Measurements from ENCODE around the gene PKD1L1.
"Not testable (repeated sequence)": the region's sequence is repeated elsewhere in the genome, so short reads cannot be mapped to it uniquely, and the experiment has no call there.

Gene PKD1L1

DNA sequence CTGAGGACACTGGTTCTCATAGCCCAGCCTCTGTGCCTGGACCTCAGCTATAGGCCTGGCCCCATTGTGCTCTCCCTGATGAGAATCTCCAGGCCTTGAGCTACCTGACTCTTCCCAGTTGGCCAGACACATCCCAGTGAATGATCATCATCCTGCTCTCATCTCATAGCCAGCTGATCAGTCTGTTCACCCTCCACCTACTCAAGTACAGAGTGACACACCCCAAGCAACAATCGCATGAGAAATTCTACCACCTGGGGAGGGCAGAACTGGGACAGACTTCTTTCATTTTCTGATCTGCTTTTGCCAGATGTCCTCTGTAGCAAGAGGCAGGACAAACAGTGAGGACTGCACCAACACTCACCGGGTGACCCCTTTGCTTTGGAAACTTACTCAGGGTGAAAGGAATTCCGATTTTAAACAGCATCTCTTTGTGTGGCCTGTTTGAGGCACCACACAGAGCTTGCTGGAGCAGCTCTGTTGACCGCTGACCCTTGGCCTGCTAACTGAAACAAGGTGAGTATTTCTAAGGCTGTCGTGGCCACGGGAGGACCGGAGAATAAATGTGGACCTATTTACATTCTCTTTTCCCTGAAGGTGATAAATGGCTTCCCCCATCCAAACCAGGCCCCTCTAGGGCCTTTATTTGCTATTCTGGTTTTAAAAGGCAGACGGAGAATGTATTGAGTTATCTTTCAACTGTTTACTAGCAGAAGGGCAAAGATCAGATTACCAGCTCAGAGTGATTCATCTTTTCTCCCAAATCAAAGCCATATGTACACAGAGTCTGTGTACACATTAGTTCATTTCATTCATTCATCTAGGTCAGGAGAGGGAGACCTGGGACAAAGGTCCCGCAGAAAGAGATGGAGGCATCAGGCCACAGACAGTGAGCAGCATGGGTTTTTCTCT, 184.9 kb downstream of the PKD1L1 start:
- H3K27ac ChIP-seq (ENCODE audit: low read depth, low read length): no peak overlapping the region
- no peaks in the 10 kb centered on the region for H3K9me3 ChIP-seq (ENCODE audit: low read length)
- H3K27me3 ChIP-seq (ENCODE audit: control insufficient read depth in 1 of 2, insufficient read depth in 2 of 2, low read length in 2 of 2): no peaks in the 10 kb centered on the region
- H3K4me3 ChIP-seq (ENCODE audit: low read depth in 1 of 2, low read length in 2 of 2): no peak overlapping the region
- H3K9ac ChIP-seq (ENCODE audit: low read length): no peak overlapping the region
- H3K36me3 ChIP-seq (ENCODE audit: insufficient read depth, low read length): no peaks in the 10 kb centered on the region
- peaks cover 16% of the 10 kb centered on the region for H3K4me1 ChIP-seq (ENCODE audit: insufficient read depth, low read length)

DNA sequence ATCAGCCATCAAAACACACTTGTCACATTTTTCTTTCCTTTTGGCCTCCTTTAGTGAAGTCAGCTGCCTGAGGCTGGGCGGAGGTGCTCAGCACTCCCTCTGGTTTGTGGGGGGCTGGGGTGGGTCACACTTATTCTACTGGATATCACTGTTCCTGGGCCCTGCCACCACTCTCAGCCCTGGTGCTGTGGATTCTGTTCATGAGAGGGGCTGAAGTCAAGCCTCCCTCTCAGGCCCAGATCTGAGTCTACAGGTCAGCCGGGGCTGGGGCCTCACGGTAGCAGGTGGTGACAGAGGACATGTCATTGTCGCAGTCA, 185.6 kb downstream of the PKD1L1 start:
- no peaks in the 10 kb centered on the region for H3K27me3 ChIP-seq (ENCODE audit: control insufficient read depth in 1 of 2, insufficient read depth in 2 of 2, low read length in 2 of 2)
- H3K27ac ChIP-seq (ENCODE audit: low read depth, low read length): no peak overlapping the region
- peaks cover 16% of the 10 kb centered on the region for H3K4me1 ChIP-seq (ENCODE audit: insufficient read depth, low read length)
- H3K9ac ChIP-seq (ENCODE audit: low read length): no peak overlapping the region
- no peak overlapping the region for H3K4me3 ChIP-seq (ENCODE audit: low read depth in 1 of 2, low read length in 2 of 2)
- H3K36me3 ChIP-seq (ENCODE audit: insufficient read depth, low read length): no peaks in the 10 kb centered on the region
- H3K9me3 ChIP-seq (ENCODE audit: low read length): no peaks in the 10 kb centered on the region

DNA sequence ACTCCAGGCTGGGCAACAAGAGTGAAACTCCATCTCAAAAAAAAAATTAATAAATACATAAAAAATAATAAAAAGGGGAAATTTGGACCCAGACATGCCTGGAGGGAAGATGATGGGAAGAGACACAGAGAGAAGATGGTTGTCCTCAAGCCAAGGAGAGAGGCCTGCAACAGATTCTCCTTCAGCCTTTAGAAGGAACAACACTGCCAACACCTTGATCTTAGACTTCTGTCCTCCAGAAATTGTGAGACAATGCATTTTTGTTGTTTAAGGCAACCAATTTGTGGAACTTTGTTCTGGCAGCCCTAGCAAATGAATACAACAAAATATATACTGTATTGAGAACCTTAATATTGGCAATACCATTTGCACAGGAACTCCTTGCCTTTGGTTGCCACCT, 186.1 kb downstream of the PKD1L1 start:
- H3K27ac ChIP-seq (ENCODE audit: low read depth, low read length): no peak overlapping the region

DNA sequence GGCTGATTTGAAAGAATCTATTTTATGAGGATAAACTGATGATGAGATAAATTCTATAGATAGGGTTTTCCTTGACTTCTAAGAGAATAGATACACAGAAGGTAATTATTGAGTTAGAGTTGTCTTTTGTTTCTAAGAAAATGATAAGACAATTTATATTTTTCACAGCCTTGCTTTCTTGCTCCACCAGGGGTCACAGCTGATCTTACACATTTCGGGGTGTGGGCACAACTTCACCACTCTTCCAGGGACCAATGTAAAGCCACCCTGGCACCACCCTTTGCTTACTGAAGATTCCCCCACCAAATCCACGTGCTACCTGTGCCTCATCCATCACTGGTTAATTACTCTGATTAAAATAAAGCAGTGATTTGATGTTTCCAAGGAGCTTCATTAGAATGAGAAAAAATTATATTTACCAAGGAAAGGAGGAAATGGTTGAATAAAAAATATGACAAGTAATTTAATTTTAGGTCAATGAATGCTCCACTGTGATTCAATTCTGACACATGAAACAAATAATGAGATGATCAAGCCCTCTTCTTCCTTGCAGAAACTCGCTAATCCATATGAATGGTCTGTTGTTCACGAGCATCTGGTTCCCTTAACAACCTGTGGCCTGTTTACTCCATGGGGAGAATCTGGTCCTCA, 189.1 kb downstream of the PKD1L1 start:
- no peaks in the 10 kb centered on the region for H3K27me3 ChIP-seq (ENCODE audit: control insufficient read depth in 1 of 2, insufficient read depth in 2 of 2, low read length in 2 of 2)
- H3K36me3 ChIP-seq (ENCODE audit: insufficient read depth, low read length): no peaks in the 10 kb centered on the region
- H3K4me3 ChIP-seq (ENCODE audit: low read depth in 1 of 2, low read length in 2 of 2): no peak overlapping the region
- no peak overlapping the region for H3K27ac ChIP-seq (ENCODE audit: low read depth, low read length)
- no peak overlapping the region for H3K9ac ChIP-seq (ENCODE audit: low read length)
- no peaks in the 10 kb centered on the region for H3K9me3 ChIP-seq (ENCODE audit: low read length)
- peaks cover 9% of the 10 kb centered on the region for H3K4me1 ChIP-seq (ENCODE audit: insufficient read depth, low read length)

More for the DNA sequence above, 186.1 kb downstream of the PKD1L1 start:
- H3K9me3 ChIP-seq (ENCODE audit: low read length): no peaks in the 10 kb centered on the region
- H3K4me1 ChIP-seq (ENCODE audit: insufficient read depth, low read length): peaks cover 16% of the 10 kb centered on the region
- H3K9ac ChIP-seq (ENCODE audit: low read length): no peak overlapping the region
- H3K36me3 ChIP-seq (ENCODE audit: insufficient read depth, low read length): no peaks in the 10 kb centered on the region
- H3K4me3 ChIP-seq (ENCODE audit: low read depth in 1 of 2, low read length in 2 of 2): no peak overlapping the region
- no peaks in the 10 kb centered on the region for H3K27me3 ChIP-seq (ENCODE audit: control insufficient read depth in 1 of 2, insufficient read depth in 2 of 2, low read length in 2 of 2)

DNA sequence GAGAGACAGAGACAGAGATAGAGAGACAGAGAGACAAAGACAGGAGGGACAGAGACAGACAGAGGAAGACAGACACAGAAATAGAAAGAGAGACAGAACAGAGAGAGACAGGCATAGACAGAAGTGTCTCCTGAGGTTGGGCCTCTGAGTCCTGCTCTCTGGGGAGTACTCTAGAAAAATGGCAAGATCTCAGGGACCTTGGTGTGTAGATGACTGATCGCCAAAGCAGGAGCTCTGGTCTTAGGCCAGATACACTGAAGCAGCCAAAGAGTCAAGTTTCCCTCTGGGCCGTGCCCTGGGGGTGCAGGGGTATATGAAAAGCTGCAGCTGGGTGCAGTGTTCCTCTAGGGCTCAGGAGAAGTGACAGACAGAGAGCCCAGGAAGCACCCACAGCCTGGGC, 189.7 kb downstream of the PKD1L1 start:
- Histone ChIP-seq H3K36me3 (ENCODE audit: insufficient read depth, low read length) (no peaks in the 10 kb centered on the region), H3K9ac (ENCODE audit: low read length) (no peak overlapping the region), H3K27ac (ENCODE audit: low read depth, low read length) (no peak overlapping the region), H3K27me3 (ENCODE audit: control insufficient read depth in 1 of 2, insufficient read depth in 2 of 2, low read length in 2 of 2) (no peaks in the 10 kb centered on the region), H3K9me3 (ENCODE audit: low read length) (no peaks in the 10 kb centered on the region), H3K4me1 (ENCODE audit: insufficient read depth, low read length) (peaks cover 7% of the 10 kb centered on the region), H3K4me3 (ENCODE audit: low read depth in 1 of 2, low read length in 2 of 2) (no peak overlapping the region)

DNA sequence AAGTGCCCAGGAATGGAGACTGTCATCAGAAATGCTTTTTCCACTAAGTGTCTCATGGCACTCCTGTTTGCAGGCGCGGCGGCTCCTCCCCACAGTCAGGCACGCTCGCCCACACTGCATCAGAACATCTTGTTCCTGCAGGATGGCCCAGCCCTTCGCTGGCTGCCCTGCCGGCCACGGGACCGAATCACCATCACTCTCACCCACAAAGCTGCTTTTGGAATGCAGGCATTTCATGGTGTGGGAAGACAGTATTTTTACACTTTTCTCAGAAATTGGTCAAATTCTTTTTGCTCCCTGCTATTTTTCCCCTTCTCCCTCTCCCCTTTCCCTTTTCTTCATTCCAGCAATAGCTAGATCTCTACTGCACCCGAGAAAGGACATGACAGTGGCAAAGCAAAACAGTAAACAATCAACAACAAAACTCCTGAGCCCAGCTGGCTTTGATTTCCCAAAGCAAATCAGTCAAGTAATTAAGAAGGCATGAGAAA, 190.3 kb downstream of the PKD1L1 start:
- Histone ChIP-seq H3K4me3 (ENCODE audit: low read depth in 1 of 2, low read length in 2 of 2) (no peak overlapping the region), H3K4me1 (ENCODE audit: insufficient read depth, low read length) (peaks cover under 1% of the 10 kb centered on the region), H3K9ac (ENCODE audit: low read length) (no peak overlapping the region), H3K27ac (ENCODE audit: low read depth, low read length) (no peak overlapping the region), H3K9me3 (ENCODE audit: low read length) (no peaks in the 10 kb centered on the region), H3K36me3 (ENCODE audit: insufficient read depth, low read length) (no peaks in the 10 kb centered on the region), H3K27me3 (ENCODE audit: control insufficient read depth in 1 of 2, insufficient read depth in 2 of 2, low read length in 2 of 2) (no peaks in the 10 kb centered on the region)

DNA sequence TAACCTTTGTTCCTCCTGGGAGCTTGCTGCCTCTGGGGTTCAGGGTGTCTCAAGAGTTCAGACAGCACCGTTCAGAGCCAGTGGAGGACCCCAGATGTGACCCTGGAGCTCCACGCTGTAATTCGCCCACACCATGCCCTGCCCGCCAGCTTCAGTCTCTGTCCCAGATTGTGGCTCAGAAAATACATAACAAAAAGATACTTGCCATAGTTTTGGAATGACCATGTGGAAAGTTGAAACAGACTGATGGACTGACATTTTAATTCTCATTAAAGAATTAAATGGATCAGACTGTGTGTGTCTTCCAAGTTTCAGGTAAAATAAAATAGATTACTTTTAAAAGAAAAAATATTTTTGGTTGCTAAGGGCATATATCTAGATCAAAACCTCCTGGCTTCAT, 191.6 kb downstream of the PKD1L1 start:
- Histone ChIP-seq H3K27ac (ENCODE audit: low read depth, low read length) (no peak overlapping the region), H3K4me3 (ENCODE audit: low read depth in 1 of 2, low read length in 2 of 2) (no peak overlapping the region), H3K27me3 (ENCODE audit: control insufficient read depth in 1 of 2, insufficient read depth in 2 of 2, low read length in 2 of 2) (no peaks in the 10 kb centered on the region), H3K9me3 (ENCODE audit: low read length) (no peaks in the 10 kb centered on the region), H3K4me1 (ENCODE audit: insufficient read depth, low read length) (no peaks in the 10 kb centered on the region), H3K9ac (ENCODE audit: low read length) (no peak overlapping the region), H3K36me3 (ENCODE audit: insufficient read depth, low read length) (no peaks in the 10 kb centered on the region)

DNA sequence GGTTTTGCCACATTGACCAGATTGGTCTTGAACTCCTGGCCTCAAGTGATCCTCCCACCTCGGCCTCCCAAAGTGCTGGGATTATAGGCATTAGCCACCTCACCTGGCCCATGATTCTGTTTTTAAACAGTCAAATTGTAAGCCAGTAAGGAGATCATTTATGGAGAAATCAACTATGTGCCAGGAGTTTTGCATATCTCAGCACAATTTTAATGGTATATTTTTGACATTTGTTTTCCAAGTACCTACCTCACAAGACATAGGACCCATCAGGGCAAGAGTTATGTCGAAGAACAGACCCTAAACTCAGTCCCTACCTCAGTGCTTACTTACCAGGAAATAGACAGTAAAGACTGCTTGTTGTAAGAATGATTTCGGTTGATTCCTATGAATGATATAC, 193.0 kb downstream of the PKD1L1 start:
- no peaks in the 10 kb centered on the region for H3K9me3 ChIP-seq (ENCODE audit: low read length)
- no peak overlapping the region for H3K4me3 ChIP-seq (ENCODE audit: low read depth in 1 of 2, low read length in 2 of 2)
- H3K27ac ChIP-seq (ENCODE audit: low read depth, low read length): no peak overlapping the region
- no peaks in the 10 kb centered on the region for H3K27me3 ChIP-seq (ENCODE audit: control insufficient read depth in 1 of 2, insufficient read depth in 2 of 2, low read length in 2 of 2)
- H3K36me3 ChIP-seq (ENCODE audit: insufficient read depth, low read length): no peaks in the 10 kb centered on the region
- H3K4me1 ChIP-seq (ENCODE audit: insufficient read depth, low read length): no peaks in the 10 kb centered on the region
- no peak overlapping the region for H3K9ac ChIP-seq (ENCODE audit: low read length)

DNA sequence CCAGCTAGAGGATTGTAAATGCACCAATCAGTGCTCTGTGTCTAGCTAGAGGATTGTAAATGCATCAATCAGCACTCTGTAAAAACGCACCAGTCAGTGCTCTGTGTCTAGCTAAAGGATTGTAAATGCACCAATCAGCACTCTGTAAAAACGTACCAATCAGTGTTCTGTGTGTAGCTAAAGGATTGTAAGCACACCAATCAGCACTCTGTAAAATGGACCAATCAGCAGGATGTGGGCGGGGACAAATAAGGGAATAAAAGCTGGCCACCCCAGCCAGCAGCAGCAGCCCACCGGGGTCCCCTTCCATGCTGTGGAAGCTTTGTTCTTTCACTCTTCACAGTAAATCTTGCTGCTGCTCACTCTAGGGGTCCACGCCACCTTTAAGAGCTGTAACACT, 196.5 kb downstream of the PKD1L1 start:
- H3K4me3 ChIP-seq (ENCODE audit: low read depth in 1 of 2, low read length in 2 of 2); H3K4me1 ChIP-seq (ENCODE audit: insufficient read depth, low read length); H3K9me3 ChIP-seq (ENCODE audit: low read length); H3K9ac ChIP-seq (ENCODE audit: low read length); H3K36me3 ChIP-seq (ENCODE audit: insufficient read depth, low read length); H3K27me3 ChIP-seq (ENCODE audit: control insufficient read depth in 1 of 2, insufficient read depth in 2 of 2, low read length in 2 of 2); H3K27ac ChIP-seq (ENCODE audit: low read depth, low read length): not testable (repeated sequence)

DNA sequence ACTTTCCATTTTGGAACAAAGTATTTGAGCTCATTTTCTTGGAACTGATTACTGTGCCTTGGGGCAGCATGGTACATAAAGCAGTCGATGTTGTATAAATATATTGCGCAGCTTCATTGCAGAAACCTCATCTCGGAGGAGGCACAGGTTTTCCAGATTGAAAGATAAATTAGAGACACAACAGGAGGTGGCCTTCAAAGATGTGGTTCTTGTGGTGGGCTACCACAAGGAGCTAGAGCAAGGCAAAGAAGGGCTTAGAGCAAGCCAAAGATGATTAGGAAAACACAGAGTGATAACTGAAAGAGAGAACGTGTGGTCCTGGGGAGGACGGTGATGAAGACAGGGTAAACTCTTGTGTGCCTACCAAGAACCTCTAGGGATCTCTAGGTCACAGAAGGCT, 197.2 kb downstream of the PKD1L1 start:
- no peaks in the 10 kb centered on the region for H3K4me1 ChIP-seq (ENCODE audit: insufficient read depth, low read length)
- no peaks in the 10 kb centered on the region for H3K9me3 ChIP-seq (ENCODE audit: low read length)
- H3K9ac ChIP-seq (ENCODE audit: low read length): no peak overlapping the region
- no peak overlapping the region for H3K4me3 ChIP-seq (ENCODE audit: low read depth in 1 of 2, low read length in 2 of 2)
- H3K27ac ChIP-seq (ENCODE audit: low read depth, low read length): no peak overlapping the region
- H3K27me3 ChIP-seq (ENCODE audit: control insufficient read depth in 1 of 2, insufficient read depth in 2 of 2, low read length in 2 of 2): no peaks in the 10 kb centered on the region
- no peaks in the 10 kb centered on the region for H3K36me3 ChIP-seq (ENCODE audit: insufficient read depth, low read length)

DNA sequence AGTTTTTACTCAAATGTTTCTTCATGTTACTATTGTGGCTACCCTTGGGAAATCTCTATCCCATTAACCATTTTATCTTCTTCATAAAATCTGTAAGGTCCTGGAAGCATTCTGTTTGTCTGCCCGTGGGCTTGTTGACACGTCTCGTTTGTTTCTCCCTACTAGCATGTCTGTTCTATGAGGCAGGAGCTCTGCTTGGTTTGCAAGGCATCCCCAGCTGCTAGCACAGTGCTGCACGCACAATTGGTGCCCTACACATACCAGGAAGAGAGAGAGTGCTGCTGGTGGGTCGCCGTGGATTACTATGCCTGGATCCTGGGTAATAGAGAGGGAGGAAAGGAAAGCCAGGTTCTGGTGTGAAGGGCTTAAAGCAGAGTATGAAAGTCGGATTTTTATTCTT, 200.2 kb downstream of the PKD1L1 start:
- no peaks in the 10 kb centered on the region for H3K4me1 ChIP-seq (ENCODE audit: insufficient read depth, low read length)
- H3K4me3 ChIP-seq (ENCODE audit: low read depth in 1 of 2, low read length in 2 of 2): no peak overlapping the region
- no peaks in the 10 kb centered on the region for H3K36me3 ChIP-seq (ENCODE audit: insufficient read depth, low read length)
- H3K9ac ChIP-seq (ENCODE audit: low read length): no peak overlapping the region
- H3K27me3 ChIP-seq (ENCODE audit: control insufficient read depth in 1 of 2, insufficient read depth in 2 of 2, low read length in 2 of 2): no peaks in the 10 kb centered on the region
- no peak overlapping the region for H3K27ac ChIP-seq (ENCODE audit: low read depth, low read length)
- no peaks in the 10 kb centered on the region for H3K9me3 ChIP-seq (ENCODE audit: low read length)

DNA sequence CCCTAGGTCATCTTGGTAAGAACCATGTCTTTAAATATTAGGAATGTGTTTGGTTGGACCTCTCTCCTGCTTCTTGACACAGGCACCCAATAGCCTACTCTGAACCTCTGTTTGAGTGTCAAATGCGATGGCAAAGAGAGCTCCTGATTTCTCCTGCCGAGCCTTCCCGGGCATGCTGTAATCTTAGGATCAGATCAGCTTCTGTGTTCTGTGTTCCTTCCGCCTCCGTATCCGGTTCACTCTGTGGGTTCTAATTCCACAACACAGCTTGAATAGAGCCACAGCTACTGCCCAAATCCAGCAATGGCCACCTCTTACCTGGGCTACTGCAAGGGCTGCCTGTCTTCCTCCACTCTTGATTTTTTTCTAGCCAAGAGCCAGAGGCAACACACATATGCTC, 201.1 kb downstream of the PKD1L1 start:
- H3K36me3 ChIP-seq (ENCODE audit: insufficient read depth, low read length): no peaks in the 10 kb centered on the region
- no peaks in the 10 kb centered on the region for H3K4me1 ChIP-seq (ENCODE audit: insufficient read depth, low read length)
- no peak overlapping the region for H3K4me3 ChIP-seq (ENCODE audit: low read depth in 1 of 2, low read length in 2 of 2)
- H3K27me3 ChIP-seq (ENCODE audit: control insufficient read depth in 1 of 2, insufficient read depth in 2 of 2, low read length in 2 of 2): no peaks in the 10 kb centered on the region
- H3K27ac ChIP-seq (ENCODE audit: low read depth, low read length): no peak overlapping the region
- no peak overlapping the region for H3K9ac ChIP-seq (ENCODE audit: low read length)
- no peaks in the 10 kb centered on the region for H3K9me3 ChIP-seq (ENCODE audit: low read length)
